Mammary epithelial cell (primary cell): ENCODE measurements around the gene SDK1.

Experiments used
- CTCF ChIP-seq, 2 donors: IDR thresholded peaks in 1 of 2; conservative IDR thresholded peaks in 1 of 2; 2 replicates each; pipeline ENCODE4 v1.5.1; 2011 to 2012; ENCODE audit warnings: inconsistent platforms in 2 of 2, low read length in 2 of 2, mild to moderate bottlenecking in 2 of 2, control low read depth in 1 of 2, low read depth in 1 of 2; ENCODE audit not compliant: insufficient read depth in 1 of 2; ENCODE audit errors: extremely low read depth in 1 of 2
- EZH2 ChIP-seq: IDR thresholded peaks from 2 replicates; pipeline ENCODE4 v1.6.1; 2012; ENCODE audit warnings: low read length, inconsistent platforms, borderline replicate concordance

DNA sequence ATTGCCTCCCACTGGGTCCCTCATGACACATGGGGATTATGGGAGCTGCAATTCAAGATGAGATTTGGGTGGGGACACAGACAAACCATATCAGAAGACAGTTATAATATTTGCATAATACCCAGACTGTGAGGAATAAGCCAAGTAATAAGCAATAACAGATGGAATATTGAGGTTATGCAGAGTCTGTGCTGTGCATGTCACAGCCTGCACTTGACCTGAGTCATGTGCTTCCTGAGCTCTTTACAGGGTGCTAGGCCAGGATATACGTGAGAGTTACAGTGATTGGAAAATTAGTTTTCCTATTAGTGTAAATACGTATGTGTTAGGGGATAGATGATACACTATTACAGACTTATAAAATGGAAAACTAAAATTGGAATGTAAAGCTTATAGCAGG lies 288.7 kb downstream of the SDK1 start:
- TF ChIP-seq CTCF (conservative IDR thresholded peaks at IDR 0.05 in 1 of 2, IDR thresholded peaks at IDR 0.05 in 1 of 2; ENCODE audit: extremely low read depth in 1 of 2, insufficient read depth in 1 of 2, low read depth in 1 of 2, low read length in 2 of 2) (no peak), EZH2 (no peak)
